ENCODE data around the gene KCNH8. TPM values are rescaled to one million over a fixed set of nuclear protein-coding genes. Genes with fewer than 3 reads are reported as not detected.

KCNH8 gene
- total RNA-seq, 1 experiment from 2014 or later: not detected

DNA sequence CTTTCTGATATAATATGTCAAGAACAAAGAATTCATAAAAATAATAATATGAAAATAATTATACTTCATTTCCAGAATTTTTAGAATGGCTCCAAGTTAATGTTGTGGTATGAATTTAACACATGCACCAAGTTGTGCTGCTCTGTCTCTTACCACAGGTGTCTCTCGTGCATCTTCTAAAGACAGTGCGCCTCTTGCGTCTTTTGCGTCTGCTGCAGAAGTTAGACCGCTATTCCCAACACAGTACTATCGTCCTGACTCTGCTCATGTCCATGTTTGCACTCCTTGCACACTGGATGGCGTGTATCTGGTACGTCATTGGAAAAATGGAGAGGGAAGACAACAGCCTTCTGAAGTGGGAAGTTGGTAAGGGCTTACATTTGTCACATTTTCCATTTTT is 246.6 kb downstream of the KCNH8 start:
- Histone ChIP-seq H3K9me3 (ENCODE audit: control insufficient read depth, insufficient read depth, low read depth, low read length) (no peaks in the 10 kb centered on the region), H3K4me1 (ENCODE audit: control insufficient read depth, insufficient read depth, low read length) (no peaks in the 10 kb centered on the region), H3K27me3 (ENCODE audit: control insufficient read depth, insufficient read depth, low read length) (no peaks in the 10 kb centered on the region), H3K27ac (ENCODE audit: low read length) (no peak overlapping the region), H3K36me3 (ENCODE audit: control insufficient read depth, insufficient read depth, low read length) (no peaks in the 10 kb centered on the region), H3K4me3 (ENCODE audit: low read depth in 2 of 2, low read length in 2 of 2) (no peak overlapping the region)
- in situ Hi-C loops (cut with HindIII; ENCODE audit: low pct_unique_long_range_greater_than_20kb, low sequenced_read_pairs): no loop called here
- intact Hi-C loops (cut with micrococcal nuclease; ENCODE audit: unreplicated experiment): no loop called here
- BruUV-seq (replicated peaks): no TSS peak
- DNase-seq (ENCODE audit: low read depth, low spot score) (no peak), ATAC-seq (no peak)
- POLR2A ChIA-PET: no interaction called here
- TF ChIP-seq, protein P1, sequence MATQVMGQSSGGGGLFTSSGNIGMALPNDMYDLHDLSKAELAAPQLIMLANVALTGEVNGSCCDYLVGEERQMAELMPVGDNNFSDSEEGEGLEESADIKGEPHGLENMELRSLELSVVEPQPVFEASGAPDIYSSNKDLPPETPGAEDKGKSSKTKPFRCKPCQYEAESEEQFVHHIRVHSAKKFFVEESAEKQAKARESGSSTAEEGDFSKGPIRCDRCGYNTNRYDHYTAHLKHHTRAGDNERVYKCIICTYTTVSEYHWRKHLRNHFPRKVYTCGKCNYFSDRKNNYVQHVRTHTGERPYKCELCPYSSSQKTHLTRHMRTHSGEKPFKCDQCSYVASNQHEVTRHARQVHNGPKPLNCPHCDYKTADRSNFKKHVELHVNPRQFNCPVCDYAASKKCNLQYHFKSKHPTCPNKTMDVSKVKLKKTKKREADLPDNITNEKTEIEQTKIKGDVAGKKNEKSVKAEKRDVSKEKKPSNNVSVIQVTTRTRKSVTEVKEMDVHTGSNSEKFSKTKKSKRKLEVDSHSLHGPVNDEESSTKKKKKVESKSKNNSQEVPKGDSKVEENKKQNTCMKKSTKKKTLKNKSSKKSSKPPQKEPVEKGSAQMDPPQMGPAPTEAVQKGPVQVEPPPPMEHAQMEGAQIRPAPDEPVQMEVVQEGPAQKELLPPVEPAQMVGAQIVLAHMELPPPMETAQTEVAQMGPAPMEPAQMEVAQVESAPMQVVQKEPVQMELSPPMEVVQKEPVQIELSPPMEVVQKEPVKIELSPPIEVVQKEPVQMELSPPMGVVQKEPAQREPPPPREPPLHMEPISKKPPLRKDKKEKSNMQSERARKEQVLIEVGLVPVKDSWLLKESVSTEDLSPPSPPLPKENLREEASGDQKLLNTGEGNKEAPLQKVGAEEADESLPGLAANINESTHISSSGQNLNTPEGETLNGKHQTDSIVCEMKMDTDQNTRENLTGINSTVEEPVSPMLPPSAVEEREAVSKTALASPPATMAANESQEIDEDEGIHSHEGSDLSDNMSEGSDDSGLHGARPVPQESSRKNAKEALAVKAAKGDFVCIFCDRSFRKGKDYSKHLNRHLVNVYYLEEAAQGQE (IDR thresholded peaks at IDR 0.05; ENCODE audit: insufficient read depth in 1 of 2, low read depth in 2 of 2, low read length in 1 of 2): no peak
- no peak for TF ChIP-seq POLR2AphosphoS5 (IDR thresholded peaks at IDR 0.05; ENCODE audit: low read depth, low read length)
- TF ChIP-seq TCF7L2 (IDR thresholded peaks at IDR 0.05; ENCODE audit: low read depth, low read length): no peak
- TF ChIP-seq SIN3A (IDR thresholded peaks at IDR 0.05; ENCODE audit: borderline replicate concordance, insufficient read depth, low read depth, low read length): no peak
- TF ChIP-seq CTCF (IDR thresholded peaks at IDR 0.05): no peak
- CTCF ChIA-PET: no interaction called here

DNA sequence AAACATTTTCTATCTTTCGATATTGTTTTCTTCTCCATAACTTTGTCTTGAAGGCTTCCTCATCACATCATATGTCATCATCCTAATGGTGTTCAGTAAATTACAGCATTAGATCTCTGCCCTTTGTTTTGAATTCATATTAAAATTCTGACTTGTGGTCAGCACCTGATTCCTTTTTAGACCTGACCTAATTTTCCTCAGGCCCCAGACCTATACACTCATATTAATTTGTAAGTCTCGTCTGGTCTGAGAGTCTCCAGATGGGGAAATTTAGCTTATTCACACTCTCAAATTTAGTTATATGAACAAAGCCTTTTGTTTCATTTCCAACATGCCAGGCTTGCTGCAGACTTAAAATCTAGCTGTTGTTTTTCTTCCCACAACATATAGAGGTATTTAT is 248.4 kb downstream of the KCNH8 start:
- ATAC-seq (no peak), DNase-seq (ENCODE audit: low read depth, low spot score) (no peak)
- H3K36me3 ChIP-seq (ENCODE audit: control insufficient read depth, insufficient read depth, low read length): no peaks in the 10 kb centered on the region
- H3K4me1 ChIP-seq (ENCODE audit: control insufficient read depth, insufficient read depth, low read length): no peaks in the 10 kb centered on the region
- BruUV-seq (replicated peaks): no TSS peak
- in situ Hi-C loops (cut with HindIII; ENCODE audit: low pct_unique_long_range_greater_than_20kb, low sequenced_read_pairs): no loop called here
- no peak overlapping the region for H3K4me3 ChIP-seq (ENCODE audit: low read depth in 2 of 2, low read length in 2 of 2)
- POLR2A ChIA-PET: no interaction called here
- H3K9me3 ChIP-seq (ENCODE audit: control insufficient read depth, insufficient read depth, low read depth, low read length): no peaks in the 10 kb centered on the region
- TF ChIP-seq, protein P1 (IDR thresholded peaks at IDR 0.05; ENCODE audit: insufficient read depth in 1 of 2, low read depth in 2 of 2, low read length in 1 of 2): no peak
- TF ChIP-seq SIN3A (IDR thresholded peaks at IDR 0.05; ENCODE audit: borderline replicate concordance, insufficient read depth, low read depth, low read length) (no peak), CTCF (IDR thresholded peaks at IDR 0.05) (no peak), TCF7L2 (IDR thresholded peaks at IDR 0.05; ENCODE audit: low read depth, low read length) (no peak), POLR2AphosphoS5 (IDR thresholded peaks at IDR 0.05; ENCODE audit: low read depth, low read length) (no peak)
- H3K27ac ChIP-seq (ENCODE audit: low read length): no peak overlapping the region
- CTCF ChIA-PET: no interaction called here
- no peaks in the 10 kb centered on the region for H3K27me3 ChIP-seq (ENCODE audit: control insufficient read depth, insufficient read depth, low read length)
- intact Hi-C loops (cut with micrococcal nuclease; ENCODE audit: unreplicated experiment): no loop called here

Data from Panc1 (cell line).